ENCODE data around the gene LKAAEAR1.

LKAAEAR1 gene

GRCh38 chr20:64049878-64050260 lies 34.3 kb downstream of the LKAAEAR1 start:
- DNase-seq = no peak

GRCh38 chr20:64049060-64049877 lies 34.9 kb downstream of the LKAAEAR1 start, which contains the start of gene SOX18:
Gene SOX18 (minus strand): TSS chr20:64049639. CDS start chr20:64049516, 123 bp downstream.
- peak; percentile 32 to 69 (median 41) for DNase-seq

GRCh38 chr20:64048402-64049044 lies 35.7 kb downstream of the LKAAEAR1 start:
- DNase-seq = no peak

- DNase-seq = no peak
Measured at GRCh38 chr20:64047968-64048401, 36.2 kb downstream of the LKAAEAR1 start.

- DNase-seq = no peak
Measured at GRCh38 chr20:64047046-64047389, 37.2 kb downstream of the LKAAEAR1 start.

- peak in 1 of 3 donors; percentile 55 for DNase-seq
Measured at GRCh38 chr20:64045346-64046011, 38.7 kb downstream of the LKAAEAR1 start.

GRCh38 chr20:64044484-64045247 lies 39.5 kb downstream of the LKAAEAR1 start:
- DNase-seq = no peak

- DNase-seq = no peak
Measured at GRCh38 chr20:64043768-64044167, 40.4 kb downstream of the LKAAEAR1 start.

- peak in 2 of 3 donors; percentile 43 to 54 for DNase-seq
Measured at GRCh38 chr20:64042054-64042781, 42.0 kb downstream of the LKAAEAR1 start.

- no peak for DNase-seq
Measured at GRCh38 chr20:64041781-64042053, 42.5 kb downstream of the LKAAEAR1 start.

GRCh38 chr20:64041040-64041780 lies 43.0 kb downstream of the LKAAEAR1 start:
- DNase-seq = no peak

- no peak for DNase-seq
Measured at GRCh38 chr20:64040231-64041039, 43.8 kb downstream of the LKAAEAR1 start.

- DNase-seq = no peak
Measured at GRCh38 chr20:64039293-64040160, 44.7 kb downstream of the LKAAEAR1 start.

GRCh38 chr20:64038565-64039292 lies 45.5 kb downstream of the LKAAEAR1 start:
- peak; percentile 73 to 90 (median 80) for DNase-seq

GRCh38 chr20:64038224-64038564 lies 46.0 kb downstream of the LKAAEAR1 start:
- DNase-seq = no peak

GRCh38 chr20:64037498-64038213 lies 46.5 kb downstream of the LKAAEAR1 start:
- DNase-seq = no peak

- DNase-seq = no peak
Measured at GRCh38 chr20:64037199-64037497, 47.0 kb downstream of the LKAAEAR1 start.

- DNase-seq = no peak
Measured at GRCh38 chr20:64036346-64037198, 47.6 kb downstream of the LKAAEAR1 start.

Measured in suppressor macrophage treated with lipopolysaccharide for 1 hour (primary cell).